GM12865 (cell line): ENCODE results near the gene EHD4.

Experiments
- DNase-seq: peaks from one replicate; pipeline ENCODE4 v3.0.0; 2010; ENCODE audit warnings: low read depth
- H3K4me3 ChIP-seq: 2 replicates; pipeline ENCODE4 v1.5.1; 2011; ENCODE audit warnings: mild to moderate bottlenecking, low read depth, low read length, control low read depth
- TF ChIP-seq, protein P1 (sequence below): IDR thresholded peaks from 2 replicates; pipeline ENCODE4 v1.5.1; 2011; ENCODE audit warnings: low read length, control low read depth, low read depth, inconsistent platforms; ENCODE audit not compliant: insufficient read depth; ENCODE audit errors: missing control alignments

The EHD4 gene

DNA sequence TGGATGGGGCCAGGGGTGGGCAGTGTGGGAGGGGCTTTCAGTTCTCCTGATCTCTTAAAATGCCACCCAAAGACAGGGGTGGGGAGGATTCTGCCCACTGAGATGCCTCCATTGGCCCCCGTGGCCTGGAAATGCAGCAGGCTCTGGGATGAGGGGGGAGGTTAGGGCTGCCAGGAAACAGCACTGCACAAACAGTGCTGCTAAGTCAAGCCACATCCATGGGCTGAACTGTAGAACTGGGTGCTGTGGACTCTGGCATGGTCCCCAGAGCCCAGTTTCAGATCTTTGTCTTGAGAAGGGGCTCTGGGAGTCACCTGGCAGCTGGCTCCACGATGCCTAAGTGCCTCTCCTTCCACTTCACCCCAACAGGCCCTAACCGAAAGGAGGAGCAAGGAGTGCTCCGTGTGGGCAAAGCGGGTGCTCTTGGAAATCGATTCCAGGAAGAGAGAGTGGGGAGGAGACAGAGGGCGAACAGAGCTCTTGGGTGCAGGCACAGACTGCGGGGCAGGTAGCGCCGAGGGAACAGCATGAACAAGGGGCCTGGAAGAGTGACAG is 40.6 kb upstream of the EHD4 start:
- H3K4me3 ChIP-seq, result no peak overlapping the region
- DNase-seq, result no peak
- TF ChIP-seq, protein P1, sequence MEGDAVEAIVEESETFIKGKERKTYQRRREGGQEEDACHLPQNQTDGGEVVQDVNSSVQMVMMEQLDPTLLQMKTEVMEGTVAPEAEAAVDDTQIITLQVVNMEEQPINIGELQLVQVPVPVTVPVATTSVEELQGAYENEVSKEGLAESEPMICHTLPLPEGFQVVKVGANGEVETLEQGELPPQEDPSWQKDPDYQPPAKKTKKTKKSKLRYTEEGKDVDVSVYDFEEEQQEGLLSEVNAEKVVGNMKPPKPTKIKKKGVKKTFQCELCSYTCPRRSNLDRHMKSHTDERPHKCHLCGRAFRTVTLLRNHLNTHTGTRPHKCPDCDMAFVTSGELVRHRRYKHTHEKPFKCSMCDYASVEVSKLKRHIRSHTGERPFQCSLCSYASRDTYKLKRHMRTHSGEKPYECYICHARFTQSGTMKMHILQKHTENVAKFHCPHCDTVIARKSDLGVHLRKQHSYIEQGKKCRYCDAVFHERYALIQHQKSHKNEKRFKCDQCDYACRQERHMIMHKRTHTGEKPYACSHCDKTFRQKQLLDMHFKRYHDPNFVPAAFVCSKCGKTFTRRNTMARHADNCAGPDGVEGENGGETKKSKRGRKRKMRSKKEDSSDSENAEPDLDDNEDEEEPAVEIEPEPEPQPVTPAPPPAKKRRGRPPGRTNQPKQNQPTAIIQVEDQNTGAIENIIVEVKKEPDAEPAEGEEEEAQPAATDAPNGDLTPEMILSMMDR, result no peak

DNA sequence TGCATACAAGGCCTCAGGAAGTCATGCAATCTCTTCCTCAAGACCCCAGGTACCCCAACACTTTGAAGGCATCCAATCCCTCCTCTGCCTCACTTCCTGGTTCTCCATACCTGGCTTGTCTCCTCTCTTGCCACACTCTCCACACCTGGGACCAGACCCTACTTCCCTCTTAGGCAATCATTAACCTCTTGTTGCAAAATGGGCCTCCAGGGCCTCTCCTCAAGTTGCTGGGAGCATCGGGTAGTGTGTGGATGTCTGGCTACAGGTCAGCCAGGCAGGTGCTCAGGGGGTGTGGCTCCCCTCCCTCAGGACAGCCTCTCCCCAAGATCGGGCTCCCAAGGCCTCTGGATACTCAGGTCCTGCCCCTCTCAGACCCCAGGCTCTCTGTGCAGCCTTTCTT is 39.9 kb upstream of the EHD4 start:
- TF ChIP-seq, protein P1, result no peak
- no peak for DNase-seq
- H3K4me3 ChIP-seq, result no peak overlapping the region

DNA sequence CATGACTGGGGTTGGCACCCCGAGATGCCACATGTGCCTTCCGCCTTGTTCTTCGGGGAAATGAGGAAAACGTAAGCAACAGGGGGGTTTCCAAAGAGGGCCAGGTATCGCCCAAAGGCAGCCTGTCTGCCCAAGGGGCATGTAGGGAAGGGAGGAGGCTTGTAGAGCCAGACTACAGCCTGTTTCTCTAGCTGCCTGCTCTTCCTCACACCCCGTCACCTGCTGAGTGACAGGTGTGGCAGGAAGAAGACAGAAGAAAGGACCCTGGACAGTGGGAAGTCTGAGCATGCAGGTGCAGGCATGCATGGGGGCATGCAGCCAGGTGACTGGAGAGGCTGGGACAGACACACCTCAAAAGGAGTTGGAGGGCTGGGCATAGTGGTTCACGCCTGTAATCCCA is 38.7 kb upstream of the EHD4 start:
- TF ChIP-seq, protein P1, result no peak
- peak; percentile 22 for DNase-seq
- H3K4me3 ChIP-seq, result peak overlapping the region; percentile 34; the same call in 1 of the 2 replicates

DNA sequence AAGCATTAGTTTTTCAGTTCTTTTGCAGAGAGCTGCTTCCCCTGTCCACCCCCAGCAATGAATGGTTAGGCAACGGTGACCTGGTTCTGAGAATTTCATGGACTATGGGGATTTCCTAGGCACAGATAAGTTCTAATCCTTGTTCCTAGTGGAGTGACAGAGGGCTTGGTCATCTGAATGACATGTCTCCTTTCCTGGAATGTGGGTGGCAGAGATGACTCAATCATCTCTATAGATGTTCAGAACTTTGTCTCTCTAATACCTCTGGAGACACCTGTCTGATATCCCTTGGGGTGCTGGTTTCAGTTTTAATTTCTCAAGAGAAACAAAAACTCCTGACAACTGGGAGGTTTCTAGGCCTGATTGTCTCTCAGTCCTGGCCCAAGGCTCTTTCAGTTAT is 38.1 kb upstream of the EHD4 start:
- TF ChIP-seq, protein P1, result no peak
- DNase-seq, result peak; percentile 76
- no peak overlapping the region for H3K4me3 ChIP-seq

DNA sequence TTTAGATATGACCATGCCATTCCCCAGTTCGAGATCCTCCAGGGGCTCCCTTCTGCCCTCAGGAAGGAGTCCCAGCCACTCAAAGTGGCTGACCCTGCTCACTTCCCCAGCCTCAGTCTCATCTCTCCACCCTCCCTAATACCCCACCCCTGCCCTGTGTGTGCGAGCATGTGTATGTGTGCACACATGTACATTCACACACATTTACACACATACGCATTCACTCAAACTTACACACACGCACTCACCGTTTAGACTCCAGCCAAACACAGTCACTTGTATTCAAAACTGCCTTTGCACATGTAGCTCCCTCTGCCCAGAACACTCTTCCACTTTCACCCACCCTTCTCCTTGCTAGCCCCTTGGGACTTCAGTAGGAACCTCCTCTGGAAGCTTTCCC is 37.1 kb upstream of the EHD4 start:
- TF ChIP-seq, protein P1, result no peak
- no peak overlapping the region for H3K4me3 ChIP-seq
- no peak for DNase-seq

DNA sequence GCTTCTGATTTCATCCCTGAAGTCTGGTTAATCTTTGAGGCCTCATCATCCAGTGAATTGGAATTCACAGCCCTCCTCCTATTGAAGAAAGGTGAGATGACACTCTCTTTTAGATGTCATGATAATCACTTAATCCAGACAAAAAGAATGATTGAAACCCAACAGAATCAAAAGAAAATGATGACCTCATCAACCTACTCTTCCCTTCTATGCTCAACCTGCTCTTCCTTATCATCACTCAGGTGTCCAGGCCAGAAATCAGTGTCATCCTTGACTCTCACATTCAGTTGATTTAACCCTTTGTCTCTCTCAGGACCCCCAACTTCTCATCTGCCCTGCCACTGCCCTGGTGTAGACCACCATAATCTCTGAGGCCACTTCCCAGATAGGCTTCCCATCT is 36.7 kb upstream of the EHD4 start:
- DNase-seq, result no peak
- TF ChIP-seq, protein P1, result no peak
- H3K4me3 ChIP-seq, result no peak overlapping the region

DNA sequence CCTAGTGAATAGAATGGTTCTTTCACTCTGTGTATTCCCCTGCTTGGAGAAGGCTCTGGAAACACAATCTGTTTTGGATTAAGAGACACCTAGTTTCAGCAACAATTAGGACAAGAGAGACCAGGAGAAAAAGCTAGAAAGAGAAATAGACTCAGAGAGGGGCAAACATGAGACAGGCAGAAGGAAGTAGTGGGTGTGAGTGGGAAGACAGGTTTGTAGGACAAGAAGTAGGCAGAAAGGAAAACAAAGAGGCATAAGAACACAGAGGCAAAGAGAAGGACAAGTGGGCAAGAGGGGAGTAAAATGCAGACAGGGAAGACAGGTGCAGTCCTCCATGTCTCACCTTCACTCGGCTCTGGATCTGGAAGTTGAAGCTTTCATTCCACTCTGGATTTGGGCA is 35.0 kb upstream of the EHD4 start:
- TF ChIP-seq, protein P1, result no peak
- no peak overlapping the region for H3K4me3 ChIP-seq
- DNase-seq, result no peak
